SK-N-SH (cell line): ENCODE measurements around the gene KNTC1. TPM values are rescaled to one million over a fixed set of nuclear protein-coding genes. Genes with fewer than 3 reads are reported as not detected.

Experiments
- CTCF ChIA-PET: fragments of 300-600, 350-600 bp; formaldehyde crosslinking; extraction: SDS; loops from one replicate; lab custom pipeline; 2021; lab: Yijun Ruan, JAX
- POLR2A ChIA-PET: fragments of 350-600 bp; sonication (Branson Sonifier 250); formaldehyde crosslinking; extraction: SDS; loops from one replicate; lab custom pipeline; 2020; ENCODE audit warnings: antibody characterized with exemption, inconsistent platforms; lab: Yijun Ruan, JAX
- DNase-seq: peaks from one replicate; pipeline ENCODE4 v3.0.0; 2012
- H2AFZ ChIP-seq: fragments of 200-600 bp; sonication (generic); 2 replicates; pipeline ENCODE4 v1.8.1; 2016; ENCODE audit warnings: antibody characterized with exemption, mild to moderate bottlenecking, low read depth
- H3F3A ChIP-seq: fragments of 200-600 bp; sonication (generic); replicated peaks from 2 replicates; pipeline ENCODE3; 2016; ENCODE audit warnings: antibody characterized with exemption, mild to moderate bottlenecking; ENCODE audit not compliant: insufficient read depth
- H3K27ac ChIP-seq, 2 experiments: fragments of 200-500 bp in 1 of 2; fragments of 200-600 bp in 1 of 2; sonication (Bioruptor generic) in 1 of 2; sonication (generic), shearing (Covaris generic) in 1 of 2; 2 replicates each; pipeline versions ENCODE4 v1.5.1 to v1.6.1; 2014 to 2016; ENCODE audit warnings: low read depth in 2 of 2, inconsistent platforms in 1 of 2, low read length in 1 of 2, mild to moderate bottlenecking in 1 of 2, mixed read lengths in 1 of 2
- H3K27me3 ChIP-seq: fragments of 200-600 bp; sonication (generic), shearing (Covaris generic); 2 replicates; pipeline ENCODE4 v1.6.1; 2016; ENCODE audit warnings: mixed run types; ENCODE audit not compliant: insufficient read depth
- H3K36me3 ChIP-seq, 2 experiments: fragments of 200-500 bp in 1 of 2; fragments of 200-600 bp in 1 of 2; sonication (Bioruptor generic) in 1 of 2; sonication (generic) in 1 of 2; replicated peaks in 1 of 2; 2 replicates each; pipeline versions ENCODE3 to v1.5.1; 2014 to 2016; ENCODE audit warnings: low read length in 1 of 2, mild to moderate bottlenecking in 1 of 2; ENCODE audit not compliant: insufficient read depth in 2 of 2, control insufficient read depth in 1 of 2
- H3K4me1 ChIP-seq, 2 experiments: fragments of 200-500 bp in 1 of 2; fragments of 200-600 bp in 1 of 2; sonication (Bioruptor generic) in 1 of 2; sonication (generic), shearing (Covaris generic) in 1 of 2; 2 replicates each; pipeline versions ENCODE4 v1.5.1 to v1.6.1; 2014 to 2016; ENCODE audit warnings: low read depth in 1 of 2, low read length in 1 of 2, mixed run types in 1 of 2; ENCODE audit not compliant: insufficient read depth in 2 of 2, control insufficient read depth in 1 of 2
- H3K4me2 ChIP-seq: fragments of 200-600 bp; sonication (generic), shearing (Covaris generic); 2 replicates; pipeline ENCODE4 v1.6.1; 2017; ENCODE audit warnings: mixed run types
- H3K4me3 ChIP-seq, 2 experiments: fragments of 200-500 bp in 1 of 2; fragments of 200-600 bp in 1 of 2; sonication (Bioruptor generic) in 1 of 2; sonication (generic), shearing (Covaris generic) in 1 of 2; 2 replicates each; pipeline versions ENCODE4 v1.5.1 to v1.8.1; 2014 to 2016; ENCODE audit warnings: low read depth in 2 of 2, inconsistent platforms in 1 of 2, low read length in 1 of 2, mild to moderate bottlenecking in 1 of 2, mixed read lengths in 1 of 2, moderate library complexity in 1 of 2
- H3K79me2 ChIP-seq: fragments of 200-600 bp; sonication (generic); 2 replicates; pipeline ENCODE4 v1.8.1; 2017; ENCODE audit warnings: mild to moderate bottlenecking; ENCODE audit not compliant: insufficient read depth
- H3K9ac ChIP-seq: fragments of 200-600 bp; sonication (generic); 2 replicates; pipeline ENCODE4 v1.6.1; 2017; ENCODE audit warnings: mixed run types
- H3K9me2 ChIP-seq: fragments of 200-600 bp; sonication (generic); 2 replicates; pipeline ENCODE4 v1.6.1; 2017; ENCODE audit warnings: mixed run types
- H3K9me3 ChIP-seq: fragments of 200-600 bp; sonication (generic); 2 replicates; pipeline ENCODE4 v1.6.1; 2017; ENCODE audit warnings: mixed run types, mild to moderate bottlenecking, moderate library complexity
- H4K20me1 ChIP-seq: fragments of 200-600 bp; sonication (generic); 2 replicates; pipeline ENCODE4 v1.6.1; 2017; ENCODE audit warnings: mild to moderate bottlenecking, mixed run types; ENCODE audit not compliant: insufficient read depth
- CHD2 ChIP-seq: fragments of 150-350 bp; IDR thresholded peaks from 2 replicates; pipeline ENCODE4 v1.6.1; 2018; ENCODE audit warnings: low read length; ENCODE audit not compliant: partially characterized antibody
- CTCF ChIP-seq: fragments of 200-600 bp; sonication (generic); IDR thresholded peaks from 2 replicates; pipeline ENCODE4 v1.6.1; 2017; ENCODE audit warnings: antibody characterized with exemption, mild to moderate bottlenecking, moderate library complexity
- ELF1 ChIP-seq: IDR thresholded peaks from 2 replicates; pipeline ENCODE4 v1.4.0; 2012
- EZH2phosphoT487 ChIP-seq: fragments of 200-600 bp; sonication (generic); IDR thresholded peaks from 2 replicates; pipeline ENCODE4 v1.6.1; 2017; ENCODE audit warnings: low read depth, mixed run types, mild to moderate bottlenecking, antibody characterized with exemption, moderate library complexity, borderline replicate concordance
- FOXJ3 ChIP-seq: sonication (generic); formaldehyde crosslinking; IDR thresholded peaks from 2 replicates; pipeline ENCODE4 v1.5.1; 2020; ENCODE audit warnings: mild to moderate bottlenecking, missing genetic modification reagents
- GATA2 ChIP-seq: sonication (generic); formaldehyde crosslinking; IDR thresholded peaks from 2 replicates; pipeline ENCODE4 v1.5.0; 2020; ENCODE audit warnings: mild to moderate bottlenecking, missing genetic modification reagents
- JUND ChIP-seq: IDR thresholded peaks from 2 replicates; pipeline ENCODE4 v1.4.0; 2012
- MEF2A ChIP-seq: IDR thresholded peaks from 2 replicates; pipeline ENCODE4 v1.4.0; 2012; ENCODE audit warnings: low read depth, borderline replicate concordance
- MXI1 ChIP-seq: IDR thresholded peaks from 2 replicates; pipeline ENCODE4 v1.6.1; 2012; ENCODE audit warnings: mild to moderate bottlenecking, low read depth, low read length, improper control_type of control experiment
- NFIC ChIP-seq: IDR thresholded peaks from 2 replicates; pipeline ENCODE4 v1.4.0; 2012; ENCODE audit warnings: borderline replicate concordance
- PBX3 ChIP-seq: IDR thresholded peaks from 2 replicates; pipeline ENCODE4; 2012
- RAD21 ChIP-seq: IDR thresholded peaks from 2 replicates; pipeline ENCODE4 v1.6.1; 2012; ENCODE audit warnings: mild to moderate bottlenecking, low read length
- REST ChIP-seq: IDR thresholded peaks from 2 replicates; pipeline ENCODE4 v1.6.1; 2012; ENCODE audit warnings: mild to moderate bottlenecking, low read depth, low read length, moderate library complexity
- SIN3A ChIP-seq: IDR thresholded peaks from 2 replicates; pipeline ENCODE4 v1.6.1; 2012; ENCODE audit warnings: low read depth, mild to moderate bottlenecking, low read length, moderate library complexity, borderline replicate concordance
- SMC3 ChIP-seq: IDR thresholded peaks from 2 replicates; pipeline ENCODE4 v1.6.1; 2012; ENCODE audit warnings: low read depth, low read length, improper control_type of control experiment
- TAF1 ChIP-seq: IDR thresholded peaks from 2 replicates; pipeline ENCODE4 v1.6.1; 2012; ENCODE audit warnings: low read depth, mild to moderate bottlenecking, low read length, moderate library complexity, borderline replicate concordance
- TCF12 ChIP-seq: IDR thresholded peaks from 2 replicates; pipeline ENCODE4 v1.4.0; 2012
- USF2 ChIP-seq: fragments of 150-350 bp; IDR thresholded peaks from 2 replicates; pipeline ENCODE4 v1.6.1; 2017; ENCODE audit warnings: antibody characterized with exemption, low read length, low read depth, borderline replicate concordance
- WGBS: methylation state at CpG from one replicate; pipeline ENCODE4 v1.1.6; 2017; ENCODE audit warnings: low lambda C conversion rate; 5-methylcytosine and 5-hydroxymethylcytosine counted together
- polyA plus RNA-seq, 3 experiments: library from polyadenylated mRNA; depleted of rRNA; stranded (reverse); fragments of >200 nt; gene quantifications; 2 replicates each; pipeline ENCODE4 v1.2.3, GENCODE V29; 2012

The KNTC1 gene
- polyA plus RNA-seq, 1 of the 3 experiments (the other 2 are of a cell fraction) = 13.2 TPM

- no peak overlapping the region for H3K4me2 ChIP-seq
- H3K27ac ChIP-seq = no peak overlapping the region
- WGBS = 95% methylated on average over 16 of the region's 16 CpGs
- H3K9me2 ChIP-seq = no peaks in the 10 kb centered on the region
- no peak for DNase-seq
- no peaks in the 10 kb centered on the region for H3K9me3 ChIP-seq
- no peaks in the 10 kb centered on the region for H3K4me1 ChIP-seq
- H3K9ac ChIP-seq = no peak overlapping the region
- peaks cover 9 to 39% of the 10 kb centered on the region in 2 experiments for H3K36me3 ChIP-seq
- H3K27me3 ChIP-seq = no peaks in the 10 kb centered on the region
- no peaks in the 10 kb centered on the region for H4K20me1 ChIP-seq
- peaks cover 8% of the 10 kb centered on the region for H3F3A ChIP-seq
- CTCF ChIA-PET = no interaction called here
- no peak overlapping the region for H3K4me3 ChIP-seq
- no peak for TF ChIP-seq TCF12
- TF ChIP-seq MXI1 = no peak
- TF ChIP-seq USF2 = no peak
- TF ChIP-seq PBX3 = no peak
- no peak for TF ChIP-seq ELF1
- TF ChIP-seq JUND = no peak
- no peak for TF ChIP-seq EZH2phosphoT487
- no peak for TF ChIP-seq REST
- no peaks in the 10 kb centered on the region for H3K79me2 ChIP-seq
- H2AFZ ChIP-seq = no peak overlapping the region
- POLR2A ChIA-PET = no interaction called here
Observed at GRCh38 chr12:122558745-122559641, 31.9 kb downstream of the KNTC1 start.

GRCh38 chr12:122560138-122560537 is 33.1 kb downstream of the KNTC1 start:
- H4K20me1 ChIP-seq = no peaks in the 10 kb centered on the region
- no peak for DNase-seq
- 92% methylated on average over 3 of the region's 3 CpGs for WGBS
- ChIA-PET POLR2A (no interaction called here), CTCF (no interaction called here)
- no peak overlapping the region for H3K9ac ChIP-seq
- H3K27ac ChIP-seq = no peak overlapping the region
- peaks cover 8% of the 10 kb centered on the region for H3F3A ChIP-seq
- no peaks in the 10 kb centered on the region for H3K27me3 ChIP-seq
- no peaks in the 10 kb centered on the region for H3K79me2 ChIP-seq
- no peaks in the 10 kb centered on the region for H3K4me1 ChIP-seq
- TF ChIP-seq CHD2 (no peak), RAD21 (no peak), SMC3 (no peak), TCF12 (no peak), JUND (no peak), SIN3A (no peak), FOXJ3 (CRISPR knock-in tag) (no peak), GATA2 (CRISPR knock-in tag) (no peak), MEF2A (no peak), USF2 (no peak), TAF1 (no peak), MXI1 (no peak), NFIC (no peak), CTCF (no peak)
- no peak overlapping the region for H3K4me2 ChIP-seq
- no peaks in the 10 kb centered on the region for H3K9me2 ChIP-seq
- peaks cover 9 to 38% of the 10 kb centered on the region in 2 experiments for H3K36me3 ChIP-seq
- H3K4me3 ChIP-seq = no peak overlapping the region
- no peak overlapping the region for H2AFZ ChIP-seq
- H3K9me3 ChIP-seq = no peaks in the 10 kb centered on the region
